SK-N-SH (cell line): ENCODE results near the gene HIBADH. TPM values are rescaled to one million over a fixed set of nuclear protein-coding genes. Genes with fewer than 3 reads are reported as not detected.
A peak's percentile ranks its signal among the peaks of the same experiment; 100 is the strongest.

Experiments used
- CTCF ChIA-PET: fragments of 300-600, 350-600 bp; formaldehyde crosslinking; extraction: SDS; loops from one replicate; lab custom pipeline; 2021; lab: Yijun Ruan, JAX
- POLR2A ChIA-PET: fragments of 350-600 bp; sonication (Branson Sonifier 250); formaldehyde crosslinking; extraction: SDS; loops from one replicate; lab custom pipeline; 2020; ENCODE audit warnings: antibody characterized with exemption, inconsistent platforms; lab: Yijun Ruan, JAX
- DNase-seq: peaks from one replicate; pipeline ENCODE4 v3.0.0; 2012
- H2AFZ ChIP-seq: fragments of 200-600 bp; sonication (generic); 2 replicates; pipeline ENCODE4 v1.8.1; 2016; ENCODE audit warnings: antibody characterized with exemption, mild to moderate bottlenecking, low read depth
- H3F3A ChIP-seq: fragments of 200-600 bp; sonication (generic); replicated peaks from 2 replicates; pipeline ENCODE3; 2016; ENCODE audit warnings: antibody characterized with exemption, mild to moderate bottlenecking; ENCODE audit not compliant: insufficient read depth
- H3K27ac ChIP-seq, 2 experiments: fragments of 200-500 bp in 1 of 2; fragments of 200-600 bp in 1 of 2; sonication (Bioruptor generic) in 1 of 2; sonication (generic), shearing (Covaris generic) in 1 of 2; 2 replicates each; pipeline versions ENCODE4 v1.5.1 to v1.6.1; 2014 to 2016; ENCODE audit warnings: low read depth in 2 of 2, inconsistent platforms in 1 of 2, low read length in 1 of 2, mild to moderate bottlenecking in 1 of 2, mixed read lengths in 1 of 2
- H3K27me3 ChIP-seq: fragments of 200-600 bp; sonication (generic), shearing (Covaris generic); 2 replicates; pipeline ENCODE4 v1.6.1; 2016; ENCODE audit warnings: mixed run types; ENCODE audit not compliant: insufficient read depth
- H3K36me3 ChIP-seq, 2 experiments: fragments of 200-500 bp in 1 of 2; fragments of 200-600 bp in 1 of 2; sonication (Bioruptor generic) in 1 of 2; sonication (generic) in 1 of 2; replicated peaks in 1 of 2; 2 replicates each; pipeline versions ENCODE3 to v1.5.1; 2014 to 2016; ENCODE audit warnings: low read length in 1 of 2, mild to moderate bottlenecking in 1 of 2; ENCODE audit not compliant: insufficient read depth in 2 of 2, control insufficient read depth in 1 of 2
- H3K4me1 ChIP-seq, 2 experiments: fragments of 200-500 bp in 1 of 2; fragments of 200-600 bp in 1 of 2; sonication (Bioruptor generic) in 1 of 2; sonication (generic), shearing (Covaris generic) in 1 of 2; 2 replicates each; pipeline versions ENCODE4 v1.5.1 to v1.6.1; 2014 to 2016; ENCODE audit warnings: low read depth in 1 of 2, low read length in 1 of 2, mixed run types in 1 of 2; ENCODE audit not compliant: insufficient read depth in 2 of 2, control insufficient read depth in 1 of 2
- H3K4me2 ChIP-seq: fragments of 200-600 bp; sonication (generic), shearing (Covaris generic); 2 replicates; pipeline ENCODE4 v1.6.1; 2017; ENCODE audit warnings: mixed run types
- H3K4me3 ChIP-seq, 2 experiments: fragments of 200-500 bp in 1 of 2; fragments of 200-600 bp in 1 of 2; sonication (Bioruptor generic) in 1 of 2; sonication (generic), shearing (Covaris generic) in 1 of 2; 2 replicates each; pipeline versions ENCODE4 v1.5.1 to v1.8.1; 2014 to 2016; ENCODE audit warnings: low read depth in 2 of 2, inconsistent platforms in 1 of 2, low read length in 1 of 2, mild to moderate bottlenecking in 1 of 2, mixed read lengths in 1 of 2, moderate library complexity in 1 of 2
- H3K79me2 ChIP-seq: fragments of 200-600 bp; sonication (generic); 2 replicates; pipeline ENCODE4 v1.8.1; 2017; ENCODE audit warnings: mild to moderate bottlenecking; ENCODE audit not compliant: insufficient read depth
- H3K9ac ChIP-seq: fragments of 200-600 bp; sonication (generic); 2 replicates; pipeline ENCODE4 v1.6.1; 2017; ENCODE audit warnings: mixed run types
- H3K9me2 ChIP-seq: fragments of 200-600 bp; sonication (generic); 2 replicates; pipeline ENCODE4 v1.6.1; 2017; ENCODE audit warnings: mixed run types
- H3K9me3 ChIP-seq: fragments of 200-600 bp; sonication (generic); 2 replicates; pipeline ENCODE4 v1.6.1; 2017; ENCODE audit warnings: mixed run types, mild to moderate bottlenecking, moderate library complexity
- H4K20me1 ChIP-seq: fragments of 200-600 bp; sonication (generic); 2 replicates; pipeline ENCODE4 v1.6.1; 2017; ENCODE audit warnings: mild to moderate bottlenecking, mixed run types; ENCODE audit not compliant: insufficient read depth
- CHD2 ChIP-seq: fragments of 150-350 bp; IDR thresholded peaks from 2 replicates; pipeline ENCODE4 v1.6.1; 2018; ENCODE audit warnings: low read length; ENCODE audit not compliant: partially characterized antibody
- EP300 ChIP-seq, 2 experiments: IDR thresholded peaks; 2 replicates each; pipeline versions ENCODE4 v1.4.0 to v1.6.1; 2012; ENCODE audit warnings: borderline replicate concordance in 1 of 2, low read depth in 1 of 2, low read length in 1 of 2
- EZH2phosphoT487 ChIP-seq: fragments of 200-600 bp; sonication (generic); IDR thresholded peaks from 2 replicates; pipeline ENCODE4 v1.6.1; 2017; ENCODE audit warnings: low read depth, mixed run types, mild to moderate bottlenecking, antibody characterized with exemption, moderate library complexity, borderline replicate concordance
- FOSL2 ChIP-seq: IDR thresholded peaks from 2 replicates; pipeline ENCODE4 v1.4.0; 2012; ENCODE audit warnings: low read depth, mild to moderate bottlenecking, moderate library complexity, borderline replicate concordance
- FOXJ3 ChIP-seq: sonication (generic); formaldehyde crosslinking; IDR thresholded peaks from 2 replicates; pipeline ENCODE4 v1.5.1; 2020; ENCODE audit warnings: mild to moderate bottlenecking, missing genetic modification reagents
- FOXM1 ChIP-seq: IDR thresholded peaks from 2 replicates; pipeline ENCODE4 v1.4.0; 2012; ENCODE audit warnings: low read depth, mild to moderate bottlenecking
- MEF2A ChIP-seq: IDR thresholded peaks from 2 replicates; pipeline ENCODE4 v1.4.0; 2012; ENCODE audit warnings: low read depth, borderline replicate concordance
- PBX3 ChIP-seq: IDR thresholded peaks from 2 replicates; pipeline ENCODE4; 2012
- RAD21 ChIP-seq: IDR thresholded peaks from 2 replicates; pipeline ENCODE4 v1.6.1; 2012; ENCODE audit warnings: mild to moderate bottlenecking, low read length
- RCOR1 ChIP-seq: fragments of 150-350 bp; IDR thresholded peaks from 2 replicates; pipeline ENCODE4 v1.6.1; 2017; ENCODE audit warnings: antibody characterized with exemption, low read length
- SIN3A ChIP-seq: IDR thresholded peaks from 2 replicates; pipeline ENCODE4 v1.6.1; 2012; ENCODE audit warnings: low read depth, mild to moderate bottlenecking, low read length, moderate library complexity, borderline replicate concordance
- SMC3 ChIP-seq: IDR thresholded peaks from 2 replicates; pipeline ENCODE4 v1.6.1; 2012; ENCODE audit warnings: low read depth, low read length, improper control_type of control experiment
- TCF12 ChIP-seq: IDR thresholded peaks from 2 replicates; pipeline ENCODE4 v1.4.0; 2012
- TEAD4 ChIP-seq: IDR thresholded peaks from 2 replicates; pipeline ENCODE4 v1.4.0; 2012; ENCODE audit warnings: mild to moderate bottlenecking, borderline replicate concordance; ENCODE audit not compliant: insufficient read depth
- WGBS: methylation state at CpG from one replicate; pipeline ENCODE4 v1.1.6; 2017; ENCODE audit warnings: low lambda C conversion rate; 5-methylcytosine and 5-hydroxymethylcytosine counted together
- polyA plus RNA-seq, 3 experiments: library from polyadenylated mRNA; depleted of rRNA; stranded (reverse); fragments of >200 nt; gene quantifications; 2 replicates each; pipeline ENCODE4 v1.2.3, GENCODE V29; 2012
- TF ChIP-seq, protein P1 (sequence below): fragments of 200-600 bp; sonication (generic); IDR thresholded peaks from 2 replicates; pipeline ENCODE4 v1.6.1; 2017; ENCODE audit warnings: antibody characterized with exemption, mild to moderate bottlenecking, moderate library complexity
- TF ChIP-seq, protein P2 (sequence below): IDR thresholded peaks from 2 replicates; pipeline ENCODE4 v1.4.0; 2012; ENCODE audit warnings: low read depth, borderline replicate concordance
- TF ChIP-seq, protein P3 (sequence below): IDR thresholded peaks from 2 replicates; pipeline ENCODE4 v1.6.1; 2012; ENCODE audit warnings: mild to moderate bottlenecking, low read depth, low read length, moderate library complexity

HIBADH gene
- polyA plus RNA-seq, 1 of the 3 experiments (the other 2 are of a cell fraction), result 71.8 TPM

GRCh38 chr7:27576360-27576944 lies 86.2 kb downstream of the HIBADH start:
- Histone ChIP-seq H3F3A (peaks cover 4% of the 10 kb centered on the region), H3K79me2 (no peaks in the 10 kb centered on the region), H3K4me1 (0 out of 4 replicates have a peak, but pooled peaks cover 0 to 4% of the 10 kb centered on the region in 2 experiments), H3K27ac (no peak overlapping the region), H4K20me1 (no peaks in the 10 kb centered on the region; the same call in 1 of the 2 replicates), H2AFZ (no peak overlapping the region), H3K4me3 (no peak overlapping the region), H3K9me2 (no peaks in the 10 kb centered on the region), H3K9ac (no peak overlapping the region), H3K4me2 (no peak overlapping the region), H3K9me3 (no peaks in the 10 kb centered on the region), H3K27me3 (no peaks in the 10 kb centered on the region), H3K36me3 (peaks cover 0 to 4% of the 10 kb centered on the region in 2 experiments)
- ChIA-PET CTCF (interaction anchor here (0.6 to 7.3 kb wide), 36 partner anchors 8 to 1391 kb away, joined by 3 to 81 read pairs (median 3); no protein-coding TSS in a partner anchor), POLR2A (no interaction called here)
- DNase-seq, result peak; percentile 41
- WGBS, result 98% methylated on average over 3 of the region's 3 CpGs
- peak; percentile 57 for TF ChIP-seq SMC3
- no peak for TF ChIP-seq MEF2A
- TF ChIP-seq RAD21, result peak; percentile 83
- TF ChIP-seq FOSL2, result no peak
- TF ChIP-seq, protein P1, sequence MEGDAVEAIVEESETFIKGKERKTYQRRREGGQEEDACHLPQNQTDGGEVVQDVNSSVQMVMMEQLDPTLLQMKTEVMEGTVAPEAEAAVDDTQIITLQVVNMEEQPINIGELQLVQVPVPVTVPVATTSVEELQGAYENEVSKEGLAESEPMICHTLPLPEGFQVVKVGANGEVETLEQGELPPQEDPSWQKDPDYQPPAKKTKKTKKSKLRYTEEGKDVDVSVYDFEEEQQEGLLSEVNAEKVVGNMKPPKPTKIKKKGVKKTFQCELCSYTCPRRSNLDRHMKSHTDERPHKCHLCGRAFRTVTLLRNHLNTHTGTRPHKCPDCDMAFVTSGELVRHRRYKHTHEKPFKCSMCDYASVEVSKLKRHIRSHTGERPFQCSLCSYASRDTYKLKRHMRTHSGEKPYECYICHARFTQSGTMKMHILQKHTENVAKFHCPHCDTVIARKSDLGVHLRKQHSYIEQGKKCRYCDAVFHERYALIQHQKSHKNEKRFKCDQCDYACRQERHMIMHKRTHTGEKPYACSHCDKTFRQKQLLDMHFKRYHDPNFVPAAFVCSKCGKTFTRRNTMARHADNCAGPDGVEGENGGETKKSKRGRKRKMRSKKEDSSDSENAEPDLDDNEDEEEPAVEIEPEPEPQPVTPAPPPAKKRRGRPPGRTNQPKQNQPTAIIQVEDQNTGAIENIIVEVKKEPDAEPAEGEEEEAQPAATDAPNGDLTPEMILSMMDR, result peak; percentile 94

GRCh38 chr7:27575613-27576012 lies 87.1 kb downstream of the HIBADH start:
- TF ChIP-seq EZH2phosphoT487, result no peak
- TF ChIP-seq CHD2, result no peak
- no peak for TF ChIP-seq SMC3
- TF ChIP-seq TEAD4, result no peak
- TF ChIP-seq RCOR1, result no peak
- TF ChIP-seq FOXM1, result no peak
- TF ChIP-seq PBX3, result no peak
- TF ChIP-seq, protein P2, sequence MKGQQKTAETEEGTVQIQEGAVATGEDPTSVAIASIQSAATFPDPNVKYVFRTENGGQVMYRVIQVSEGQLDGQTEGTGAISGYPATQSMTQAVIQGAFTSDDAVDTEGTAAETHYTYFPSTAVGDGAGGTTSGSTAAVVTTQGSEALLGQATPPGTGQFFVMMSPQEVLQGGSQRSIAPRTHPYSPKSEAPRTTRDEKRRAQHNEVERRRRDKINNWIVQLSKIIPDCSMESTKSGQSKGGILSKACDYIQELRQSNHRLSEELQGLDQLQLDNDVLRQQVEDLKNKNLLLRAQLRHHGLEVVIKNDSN, result no peak
- TF ChIP-seq SIN3A, result no peak
- no peak for TF ChIP-seq EP300 (IDR thresholded peaks at IDR 0.05; ENCODE audit: borderline replicate concordance in 1 of 2, low read depth in 1 of 2, low read length in 1 of 2)
- TF ChIP-seq, protein P3, sequence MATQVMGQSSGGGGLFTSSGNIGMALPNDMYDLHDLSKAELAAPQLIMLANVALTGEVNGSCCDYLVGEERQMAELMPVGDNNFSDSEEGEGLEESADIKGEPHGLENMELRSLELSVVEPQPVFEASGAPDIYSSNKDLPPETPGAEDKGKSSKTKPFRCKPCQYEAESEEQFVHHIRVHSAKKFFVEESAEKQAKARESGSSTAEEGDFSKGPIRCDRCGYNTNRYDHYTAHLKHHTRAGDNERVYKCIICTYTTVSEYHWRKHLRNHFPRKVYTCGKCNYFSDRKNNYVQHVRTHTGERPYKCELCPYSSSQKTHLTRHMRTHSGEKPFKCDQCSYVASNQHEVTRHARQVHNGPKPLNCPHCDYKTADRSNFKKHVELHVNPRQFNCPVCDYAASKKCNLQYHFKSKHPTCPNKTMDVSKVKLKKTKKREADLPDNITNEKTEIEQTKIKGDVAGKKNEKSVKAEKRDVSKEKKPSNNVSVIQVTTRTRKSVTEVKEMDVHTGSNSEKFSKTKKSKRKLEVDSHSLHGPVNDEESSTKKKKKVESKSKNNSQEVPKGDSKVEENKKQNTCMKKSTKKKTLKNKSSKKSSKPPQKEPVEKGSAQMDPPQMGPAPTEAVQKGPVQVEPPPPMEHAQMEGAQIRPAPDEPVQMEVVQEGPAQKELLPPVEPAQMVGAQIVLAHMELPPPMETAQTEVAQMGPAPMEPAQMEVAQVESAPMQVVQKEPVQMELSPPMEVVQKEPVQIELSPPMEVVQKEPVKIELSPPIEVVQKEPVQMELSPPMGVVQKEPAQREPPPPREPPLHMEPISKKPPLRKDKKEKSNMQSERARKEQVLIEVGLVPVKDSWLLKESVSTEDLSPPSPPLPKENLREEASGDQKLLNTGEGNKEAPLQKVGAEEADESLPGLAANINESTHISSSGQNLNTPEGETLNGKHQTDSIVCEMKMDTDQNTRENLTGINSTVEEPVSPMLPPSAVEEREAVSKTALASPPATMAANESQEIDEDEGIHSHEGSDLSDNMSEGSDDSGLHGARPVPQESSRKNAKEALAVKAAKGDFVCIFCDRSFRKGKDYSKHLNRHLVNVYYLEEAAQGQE, result no peak
- TF ChIP-seq FOXJ3 (CRISPR knock-in tag), result no peak
- no peak for TF ChIP-seq TCF12
- no peak for DNase-seq
- no peak overlapping the region for H2AFZ ChIP-seq
- H3K4me1 ChIP-seq, result 0 out of 4 replicates have a peak, but pooled peaks cover 0 to 4% of the 10 kb centered on the region in 2 experiments
- 75% methylated on average over 3 of the region's 3 CpGs for WGBS
- no peaks in the 10 kb centered on the region for H3K27me3 ChIP-seq
- H3K4me2 ChIP-seq, result no peak overlapping the region
- no peaks in the 10 kb centered on the region for H3K79me2 ChIP-seq
- peaks cover 4% of the 10 kb centered on the region for H3F3A ChIP-seq
- no peaks in the 10 kb centered on the region; the same call in 1 of the 2 replicates for H4K20me1 ChIP-seq
- H3K9me3 ChIP-seq, result no peaks in the 10 kb centered on the region
- peaks cover 0 to 4% of the 10 kb centered on the region in 2 experiments for H3K36me3 ChIP-seq
- no peak overlapping the region for H3K4me3 ChIP-seq
- CTCF ChIA-PET, result interaction anchor here (0.6 to 7.3 kb wide), 15 partner anchors 11 to 1294 kb away, joined by 3 to 81 read pairs (median 3); partner anchors contain the start of gene HOXA13
- H3K27ac ChIP-seq, result no peak overlapping the region
- no peak overlapping the region for H3K9ac ChIP-seq
- POLR2A ChIA-PET, result no interaction called here
- no peaks in the 10 kb centered on the region for H3K9me2 ChIP-seq
